ENCODE results near the gene NLRC3.

The NLRC3 gene

GRCh38 chr16:3579776-3580175 is 2.6 kb upstream of the NLRC3 start:
- 99% methylated on average over 7 of the region's 7 CpGs for WGBS
- no peak overlapping the region for H3K14ac ChIP-seq (ENCODE audit: low read length in 2 of 2)
- no peak overlapping the region for H3K23ac ChIP-seq (ENCODE audit: low read length in 2 of 2)
- no peaks in the 10 kb centered on the region for H3K79me1 ChIP-seq (replicated peaks; ENCODE audit: low read length, poor library complexity, severe bottlenecking)
- H2AFZ ChIP-seq (ENCODE audit: low read depth, low read length) = no peak overlapping the region
- no peak overlapping the region for H2BK5ac ChIP-seq (ENCODE audit: low read depth, low read length, poor library complexity, severe bottlenecking)
- H4K8ac ChIP-seq (ENCODE audit: low read length) = no peak overlapping the region
- H3K18ac ChIP-seq (ENCODE audit: low read depth in 1 of 2, low read length in 2 of 2) = no peak overlapping the region
- H3K27me3 ChIP-seq (ENCODE audit: control insufficient read depth in 1 of 2, insufficient read depth in 1 of 2, low read length in 2 of 2) = peaks cover 0 to 17% of the 10 kb centered on the region in 2 experiments
- H2BK15ac ChIP-seq (ENCODE audit: low read depth, poor library complexity, severe bottlenecking) = no peak overlapping the region
- no peak for DNase-seq
- H3K36me3 ChIP-seq (ENCODE audit: control insufficient read depth in 1 of 2, insufficient read depth in 2 of 2, low read depth in 1 of 2, low read length in 2 of 2) = peaks cover 19 to 32% of the 10 kb centered on the region in 2 experiments
- no peak overlapping the region for H2BK12ac ChIP-seq (ENCODE audit: low read length in 2 of 2)
- no peak overlapping the region for H4K91ac ChIP-seq (ENCODE audit: low read length)
- no peak overlapping the region for H3K4ac ChIP-seq (ENCODE audit: low read depth in 1 of 2, low read length in 2 of 2)
- H2BK120ac ChIP-seq (ENCODE audit: low read depth, low read length) = no peak overlapping the region
- no peak overlapping the region for H3K4me3 ChIP-seq (ENCODE audit: insufficient read depth in 1 of 2, low read depth in 1 of 2, low read length in 2 of 2)
- peak overlapping the region; percentile 40 for H2AK5ac ChIP-seq (ENCODE audit: low read length, severe bottlenecking)
- no peaks in the 10 kb centered on the region for H3K9me3 ChIP-seq (ENCODE audit: control insufficient read depth, low read length)
- no peak overlapping the region for H3K9ac ChIP-seq (ENCODE audit: low read length)
- peak overlapping the region; percentile 12 for H3K27ac ChIP-seq (ENCODE audit: low read length, poor library complexity, severe bottlenecking)
- H3K4me2 ChIP-seq (ENCODE audit: low read length, poor library complexity, severe bottlenecking) = no peak overlapping the region
- H3K4me1 ChIP-seq (ENCODE audit: control insufficient read depth, insufficient read depth, low read depth, low read length) = peaks cover 26% of the 10 kb centered on the region

GRCh38 chr16:3578610-3579551 is 1.7 kb upstream of the NLRC3 start:
- no peak for DNase-seq
- no peak overlapping the region for H2BK120ac ChIP-seq (ENCODE audit: low read depth, low read length)
- no peak overlapping the region for H3K23ac ChIP-seq (ENCODE audit: low read length in 2 of 2)
- H3K4me1 ChIP-seq (ENCODE audit: control insufficient read depth, insufficient read depth, low read depth, low read length) = peaks cover 26% of the 10 kb centered on the region
- peak overlapping the region; percentile 20 for H4K8ac ChIP-seq (ENCODE audit: low read length)
- no peak overlapping the region for H3K14ac ChIP-seq (ENCODE audit: low read length in 2 of 2)
- no peak overlapping the region for H3K4me2 ChIP-seq (ENCODE audit: low read length, poor library complexity, severe bottlenecking)
- peak overlapping the region; percentile 90 for H2BK15ac ChIP-seq (ENCODE audit: low read depth, poor library complexity, severe bottlenecking)
- no peak overlapping the region for H2BK12ac ChIP-seq (ENCODE audit: low read length in 2 of 2)
- H3K36me3 ChIP-seq (ENCODE audit: control insufficient read depth in 1 of 2, insufficient read depth in 2 of 2, low read depth in 1 of 2, low read length in 2 of 2) = peaks cover 13 to 24% of the 10 kb centered on the region in 2 experiments
- H3K9ac ChIP-seq (ENCODE audit: low read length) = no peak overlapping the region
- H3K4me3 ChIP-seq (ENCODE audit: insufficient read depth in 1 of 2, low read depth in 1 of 2, low read length in 2 of 2) = no peak overlapping the region
- no peak overlapping the region for H2BK5ac ChIP-seq (ENCODE audit: low read depth, low read length, poor library complexity, severe bottlenecking)
- H3K27ac ChIP-seq (ENCODE audit: low read length, poor library complexity, severe bottlenecking) = no peak overlapping the region
- no peak overlapping the region for H2AFZ ChIP-seq (ENCODE audit: low read depth, low read length)
- peak overlapping the region; percentile 3 for H2AK5ac ChIP-seq (ENCODE audit: low read length, severe bottlenecking)
- H3K79me1 ChIP-seq (replicated peaks; ENCODE audit: low read length, poor library complexity, severe bottlenecking) = no peaks in the 10 kb centered on the region
- 77% methylated on average over 16 of the region's 20 CpGs for WGBS
- peak overlapping the region in 1 of 2 experiments; percentile 33 for H3K18ac ChIP-seq (ENCODE audit: low read depth in 1 of 2, low read length in 2 of 2)
- H3K4ac ChIP-seq (ENCODE audit: low read depth in 1 of 2, low read length in 2 of 2) = no peak overlapping the region
- H3K27me3 ChIP-seq (ENCODE audit: control insufficient read depth in 1 of 2, insufficient read depth in 1 of 2, low read length in 2 of 2) = peaks cover 0 to 17% of the 10 kb centered on the region in 2 experiments
- H3K9me3 ChIP-seq (ENCODE audit: control insufficient read depth, low read length) = no peaks in the 10 kb centered on the region
- no peak overlapping the region for H4K91ac ChIP-seq (ENCODE audit: low read length)

- Histone ChIP-seq H3K36me3 (ENCODE audit: control insufficient read depth in 1 of 2, insufficient read depth in 2 of 2, low read depth in 1 of 2, low read length in 2 of 2) (peaks cover 9 to 17% of the 10 kb centered on the region in 2 experiments), H3K14ac (ENCODE audit: low read length in 2 of 2) (no peak overlapping the region), H3K18ac (ENCODE audit: low read depth in 1 of 2, low read length in 2 of 2) (no peak overlapping the region), H3K79me1 (replicated peaks; ENCODE audit: low read length, poor library complexity, severe bottlenecking) (no peaks in the 10 kb centered on the region), H3K23ac (ENCODE audit: low read length in 2 of 2) (no peak overlapping the region), H2BK12ac (ENCODE audit: low read length in 2 of 2) (no peak overlapping the region), H2BK120ac (ENCODE audit: low read depth, low read length) (no peak overlapping the region), H2AFZ (ENCODE audit: low read depth, low read length) (no peak overlapping the region), H3K4me2 (ENCODE audit: low read length, poor library complexity, severe bottlenecking) (no peak overlapping the region), H2BK5ac (ENCODE audit: low read depth, low read length, poor library complexity, severe bottlenecking) (no peak overlapping the region), H3K4ac (ENCODE audit: low read depth in 1 of 2, low read length in 2 of 2) (no peak overlapping the region), H4K8ac (ENCODE audit: low read length) (no peak overlapping the region), H3K4me3 (ENCODE audit: insufficient read depth in 1 of 2, low read depth in 1 of 2, low read length in 2 of 2) (no peak overlapping the region), H3K9me3 (ENCODE audit: control insufficient read depth, low read length) (no peaks in the 10 kb centered on the region), H2AK5ac (ENCODE audit: low read length, severe bottlenecking) (no peak overlapping the region), H3K27me3 (ENCODE audit: control insufficient read depth in 1 of 2, insufficient read depth in 1 of 2, low read length in 2 of 2) (peaks cover 0 to 17% of the 10 kb centered on the region in 2 experiments), H2BK15ac (ENCODE audit: low read depth, poor library complexity, severe bottlenecking) (no peak overlapping the region), H3K4me1 (ENCODE audit: control insufficient read depth, insufficient read depth, low read depth, low read length) (peaks cover 26% of the 10 kb centered on the region), H3K9ac (ENCODE audit: low read length) (no peak overlapping the region), H4K91ac (ENCODE audit: low read length) (no peak overlapping the region), H3K27ac (ENCODE audit: low read length, poor library complexity, severe bottlenecking) (no peak overlapping the region)
- DNase-seq = no peak
- WGBS = 95% methylated on average over 8 of the region's 8 CpGs
These were observed 918 bp upstream of the NLRC3 start for GRCh38 chr16:3578121-3578520.

GRCh38 chr16:3576211-3576610 is 992 bp downstream of the NLRC3 start:
- Histone ChIP-seq H2BK5ac (ENCODE audit: low read depth, low read length, poor library complexity, severe bottlenecking) (no peak overlapping the region), H3K36me3 (ENCODE audit: control insufficient read depth in 1 of 2, insufficient read depth in 2 of 2, low read depth in 1 of 2, low read length in 2 of 2) (no peaks in the 10 kb centered on the region), H2AK5ac (ENCODE audit: low read length, severe bottlenecking) (no peak overlapping the region), H2BK120ac (ENCODE audit: low read depth, low read length) (no peak overlapping the region), H3K14ac (ENCODE audit: low read length in 2 of 2) (no peak overlapping the region), H3K4ac (ENCODE audit: low read depth in 1 of 2, low read length in 2 of 2) (no peak overlapping the region), H3K27ac (ENCODE audit: low read length, poor library complexity, severe bottlenecking) (no peak overlapping the region), H3K9ac (ENCODE audit: low read length) (no peak overlapping the region), H3K4me3 (ENCODE audit: insufficient read depth in 1 of 2, low read depth in 1 of 2, low read length in 2 of 2) (no peak overlapping the region), H3K23ac (ENCODE audit: low read length in 2 of 2) (no peak overlapping the region), H3K18ac (ENCODE audit: low read depth in 1 of 2, low read length in 2 of 2) (no peak overlapping the region), H4K8ac (ENCODE audit: low read length) (no peak overlapping the region), H3K79me1 (replicated peaks; ENCODE audit: low read length, poor library complexity, severe bottlenecking) (no peaks in the 10 kb centered on the region), H3K4me1 (ENCODE audit: control insufficient read depth, insufficient read depth, low read depth, low read length) (peaks cover 22% of the 10 kb centered on the region), H2BK15ac (ENCODE audit: low read depth, poor library complexity, severe bottlenecking) (no peak overlapping the region), H3K4me2 (ENCODE audit: low read length, poor library complexity, severe bottlenecking) (no peak overlapping the region), H2AFZ (ENCODE audit: low read depth, low read length) (no peak overlapping the region), H3K9me3 (ENCODE audit: control insufficient read depth, low read length) (no peaks in the 10 kb centered on the region), H2BK12ac (ENCODE audit: low read length in 2 of 2) (no peak overlapping the region), H3K27me3 (ENCODE audit: control insufficient read depth in 1 of 2, insufficient read depth in 1 of 2, low read length in 2 of 2) (peaks cover 0 to 17% of the 10 kb centered on the region in 2 experiments), H4K91ac (ENCODE audit: low read length) (no peak overlapping the region)
- WGBS = 92% methylated on average over 11 of the region's 11 CpGs
- no peak for DNase-seq

Measured in mesenchymal stem cell (in vitro differentiated cells and primary cell).